NCI-H1092 (cell line): Measurements from ENCODE around the gene BAD.
A peak's percentile ranks its signal among the peaks of the same experiment; 100 is the strongest.

Source experiments
- DNase-seq: peaks from one replicate; lab custom pipeline; 2025; lab: John Stamatoyannopoulos, UW

The BAD gene

GRCh38 chr11:64296236-64296635, 11.8 kb upstream of the BAD start:
- DNase-seq: no peak

DNA sequence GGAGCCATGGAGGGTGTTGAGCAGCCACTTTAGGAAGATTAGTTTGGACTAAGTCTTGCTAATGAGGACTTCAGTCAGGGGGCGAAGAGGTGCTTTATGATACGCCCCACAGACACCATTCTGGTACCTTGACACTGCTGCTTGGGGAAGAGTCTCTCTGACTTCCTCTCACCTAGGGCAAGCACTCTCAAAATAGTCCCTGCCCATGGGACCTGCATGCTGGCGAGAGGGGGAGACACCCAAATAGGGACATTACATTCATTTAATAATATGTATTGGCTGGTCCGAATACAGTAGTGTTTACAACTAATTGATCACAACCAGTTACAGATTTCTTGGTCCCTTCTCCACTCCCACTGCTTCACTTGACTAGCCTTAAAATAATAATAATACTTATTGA, 11.3 kb upstream of the BAD start:
- DNase-seq: no peak

DNA sequence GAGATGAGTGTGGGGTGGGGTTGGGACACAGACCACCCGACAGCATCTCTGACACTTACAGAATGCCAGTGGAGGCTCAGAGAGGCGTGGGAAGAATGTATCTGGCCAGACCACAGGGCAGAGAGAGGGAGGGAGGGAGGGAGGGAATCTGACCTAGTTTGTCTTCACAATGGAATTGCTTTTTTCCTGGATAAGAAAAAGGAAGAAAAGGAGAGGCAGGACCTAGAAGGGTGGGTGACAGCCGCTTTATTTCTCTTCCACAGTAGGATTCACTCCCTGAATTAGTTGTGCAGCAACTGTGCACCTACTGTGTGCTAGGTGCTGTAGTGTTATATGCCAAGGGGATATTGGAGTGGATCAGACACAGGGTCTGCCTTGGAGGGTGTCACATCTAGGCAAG, 10.3 kb upstream of the BAD start:
- no peak for DNase-seq

GRCh38 chr11:64292460-64293254, 8.2 kb upstream of the BAD start:
- DNase-seq: no peak

- DNase-seq: no peak
These were observed 7.4 kb upstream of the BAD start for GRCh38 chr11:64291752-64292459.

DNA sequence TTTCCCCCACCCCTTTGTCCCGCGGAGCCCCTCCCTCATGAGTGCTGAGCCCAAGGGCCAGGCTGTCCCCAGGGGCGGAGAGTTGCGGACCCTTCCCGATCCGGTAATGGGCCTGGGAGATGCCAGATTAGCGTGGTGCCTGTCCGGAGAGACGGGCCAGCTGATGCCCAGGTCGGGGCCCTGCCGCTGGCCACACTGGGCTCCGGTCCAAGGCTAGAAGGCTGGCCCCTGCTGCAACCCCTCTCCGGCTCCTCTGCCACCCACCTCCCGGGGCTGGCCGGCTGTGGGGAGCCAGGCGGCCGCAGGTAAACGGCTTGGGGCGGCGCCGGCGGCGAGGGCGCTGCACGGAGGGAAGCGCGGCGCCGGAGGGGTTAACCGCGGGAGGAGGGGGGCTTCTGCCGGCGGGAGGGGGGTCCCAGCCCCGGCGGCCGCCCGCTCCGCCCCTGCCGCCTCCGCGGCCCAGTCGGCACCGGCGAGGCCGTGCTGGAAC, 6.8 kb upstream of the BAD start, which contains the start of gene KCNK4:
Gene KCNK4, plus strand, starts transcription at position 41 of the 490 bp plus-strand sequence. CDS start 1,717 bp downstream, outside the sequence.
- no peak for DNase-seq

GRCh38 chr11:64290352-64291261, 6.1 kb upstream of the BAD start:
- DNase-seq: no peak

- no peak for DNase-seq
These were observed 4.6 kb upstream of the BAD start for GRCh38 chr11:64289002-64289564.

DNA sequence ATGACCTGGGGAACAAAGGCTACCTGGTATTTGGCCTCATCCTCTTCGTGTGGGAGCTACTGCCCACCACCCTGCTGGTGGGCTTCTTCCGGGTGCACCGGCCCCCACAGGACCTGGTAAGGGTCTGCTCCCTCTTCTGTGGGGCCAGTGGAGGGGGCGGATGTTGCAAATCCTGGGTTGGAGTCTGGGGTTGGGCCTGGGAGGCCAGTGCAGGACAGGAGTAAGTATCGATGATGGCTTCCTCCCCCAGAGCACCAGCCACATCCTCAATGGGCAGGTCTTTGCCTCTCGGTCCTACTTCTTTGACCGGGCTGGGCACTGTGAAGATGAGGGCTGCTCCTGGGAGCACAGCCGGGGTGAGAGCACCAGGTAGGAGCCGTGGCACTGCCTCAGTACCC, 3.9 kb upstream of the BAD start:
- DNase-seq: no peak

DNA sequence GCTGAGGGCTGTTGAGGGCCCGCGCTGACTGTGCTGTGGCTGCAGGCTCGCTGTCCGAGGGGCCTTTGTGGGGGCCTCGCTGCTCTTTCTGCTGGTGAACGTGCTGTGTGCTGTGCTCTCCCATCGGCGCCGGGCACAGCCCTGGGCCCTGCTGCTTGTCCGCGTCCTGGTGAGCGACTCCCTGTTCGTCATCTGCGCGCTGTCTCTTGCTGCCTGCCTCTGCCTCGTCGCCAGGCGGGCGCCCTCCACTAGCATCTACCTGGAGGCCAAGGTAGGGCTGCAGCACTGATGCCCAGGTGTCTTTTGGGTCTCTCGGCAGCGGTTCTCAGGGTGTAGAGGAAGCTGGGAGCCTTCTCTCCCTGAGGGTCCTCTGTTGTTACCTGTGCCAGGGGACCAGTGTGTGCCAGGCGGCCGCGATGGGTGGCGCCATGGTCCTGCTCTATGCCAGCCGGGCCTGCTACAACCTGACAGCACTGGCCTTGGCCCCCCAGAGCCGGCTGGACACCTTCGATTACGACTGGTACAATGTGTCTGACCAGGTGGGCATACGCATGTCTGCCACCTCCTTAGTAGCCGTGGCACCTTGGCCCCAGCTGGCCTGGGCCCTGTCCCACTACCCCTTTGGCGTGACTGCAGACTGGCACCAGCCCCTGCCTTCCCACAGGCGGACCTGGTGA, 3.3 kb upstream of the BAD start:
- DNase-seq: no peak

DNA sequence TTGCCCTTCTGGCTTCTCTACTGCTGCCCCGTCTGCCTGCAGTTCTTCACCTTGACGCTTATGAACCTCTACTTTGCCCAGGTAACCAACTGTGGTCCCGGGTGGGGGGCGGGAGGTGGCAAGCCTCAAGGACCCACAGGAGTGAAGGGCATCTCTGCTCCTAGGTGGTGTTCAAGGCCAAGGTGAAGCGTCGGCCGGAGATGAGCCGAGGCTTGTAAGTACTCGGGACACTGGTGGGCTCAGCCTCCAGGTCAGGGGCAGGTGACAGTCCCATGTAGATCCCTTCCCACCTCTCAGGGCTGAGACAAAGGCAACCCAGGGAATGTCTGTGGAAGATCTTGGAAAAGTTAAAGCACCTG, 2.3 kb upstream of the BAD start:
- DNase-seq: no peak

- peak; percentile 34 for DNase-seq
These were observed 1.7 kb upstream of the BAD start for GRCh38 chr11:64285885-64286800.

GRCh38 chr11:64284962-64285884, 758 bp upstream of the BAD start, which contains the start of gene GPR137:
Gene GPR137, plus strand, starts transcription at chr11:64285848. Its CDS starts 677 bp downstream, at chr11:64286525.
- peak; percentile 82 for DNase-seq

GRCh38 chr11:64283092-64283491, 1.4 kb downstream of the BAD start:
- DNase-seq: no peak

GRCh38 chr11:64281957-64282770, 2.3 kb downstream of the BAD start:
- DNase-seq: no peak

DNA sequence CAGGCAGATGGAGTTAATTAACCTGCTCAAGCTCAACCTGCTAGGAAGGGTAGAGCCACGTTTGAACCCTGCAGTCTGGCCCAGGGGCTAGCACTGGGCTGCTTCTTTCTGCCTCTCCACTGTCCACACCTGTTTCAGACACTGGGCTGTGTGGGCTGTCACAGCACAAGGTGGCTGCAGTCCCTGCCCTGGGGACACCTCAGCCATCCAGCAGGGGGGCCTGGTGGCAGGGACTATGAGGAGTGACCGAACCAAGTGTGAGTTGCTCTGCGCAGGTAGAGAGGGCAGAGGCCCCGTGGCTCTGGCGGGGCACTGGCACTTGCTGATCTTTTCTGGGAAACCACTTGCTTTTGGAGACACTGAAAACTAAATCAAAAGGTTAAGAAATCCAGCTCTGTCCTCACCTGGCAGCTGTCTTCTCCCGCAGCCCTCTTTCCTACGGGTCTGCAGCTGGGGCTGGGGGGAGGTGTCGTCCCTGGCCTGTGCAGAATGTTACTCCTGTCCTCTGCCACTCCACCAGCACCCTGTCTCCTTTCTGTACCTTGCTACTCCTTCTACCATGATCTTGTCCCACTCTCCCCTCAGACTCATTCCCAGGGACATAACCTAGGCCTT, 5.8 kb downstream of the BAD start:
- no peak for DNase-seq

DNA sequence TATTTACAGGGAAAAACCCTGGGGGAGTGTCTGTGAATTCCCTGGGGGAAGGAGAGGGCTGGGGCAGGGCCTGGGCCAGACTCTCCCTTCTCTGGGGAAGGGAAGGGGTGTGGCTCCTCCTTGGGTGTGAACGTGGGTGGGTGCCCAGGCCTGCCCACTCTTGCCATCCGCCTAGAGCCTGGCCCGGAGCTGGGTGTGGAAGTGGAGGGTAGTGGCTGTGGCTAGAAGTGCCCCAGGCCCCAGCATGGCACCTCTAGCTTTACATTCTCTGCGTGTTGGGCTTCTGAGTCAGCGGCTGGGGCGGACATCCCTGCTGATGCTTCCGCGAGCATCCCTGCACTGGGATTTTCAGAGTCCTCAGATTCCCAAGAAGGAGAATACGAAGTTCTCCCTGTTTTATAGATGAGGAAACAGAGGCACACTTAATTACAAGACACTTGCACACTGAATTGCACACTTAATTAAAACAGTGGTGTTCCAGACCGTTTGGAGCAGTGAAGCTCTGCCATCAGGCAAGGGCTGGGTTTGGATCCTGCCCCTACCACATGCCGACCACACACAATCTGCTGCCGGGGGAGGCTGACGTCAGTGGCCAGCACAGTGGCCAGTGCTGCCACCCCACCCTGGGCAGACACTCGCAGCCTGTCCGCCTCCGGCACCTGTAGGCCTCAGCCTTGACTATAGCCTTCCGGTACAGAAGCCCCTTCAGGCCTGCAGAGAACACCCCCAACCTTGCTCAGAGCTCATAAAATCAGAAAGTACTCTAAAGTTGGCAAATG, 7.6 kb downstream of the BAD start:
- no peak for DNase-seq
